Measurements from ENCODE around the gene PLAU. TPM values are rescaled to one million over a fixed set of nuclear protein-coding genes. Genes with fewer than 3 reads are reported as not detected.
A peak's percentile ranks its signal among the peaks of the same experiment; 100 is the strongest.

Gene PLAU
- total and polyA plus RNA-seq, 10 of the 15 experiments (the other 5 are each of a cell fraction or from before 2014, with no cell fraction given) = 2.5 to 20.9 (median 11.5) TPM

GRCh38 chr10:73956476-73957359, 45.8 kb downstream of the PLAU start (continued):
- TF ChIP-seq JUNB (IDR thresholded peaks at IDR 0.05) (peak; percentile 73), SMARCA5 (IDR thresholded peaks at IDR 0.05) (0 out of 2 replicates have a peak, but pooled peaks have one; percentile 56), FOXK2 (IDR thresholded peaks at IDR 0.05) (no peak), POLR2AphosphoS2 (IDR thresholded peaks at IDR 0.05; ENCODE audit: low read depth, low read length) (no peak), ELK1 (IDR thresholded peaks at IDR 0.05; ENCODE audit: low read depth, low read length) (no peak), POLR2A (IDR thresholded peaks at IDR 0.05; ENCODE audit: low read depth, low read length) (no peak), SRF (IDR thresholded peaks at IDR 0.05; ENCODE audit: low read depth in 2 of 2, low read length in 2 of 2) (peak in 1 of 2 experiments; percentile 76; a peak in 1 of 4 replicates), RBBP5 (conservative IDR thresholded peaks at IDR 0.05) (0 out of 2 replicates have a peak, but pooled peaks have one; percentile 58), E2F8 (IDR thresholded peaks at IDR 0.05; ENCODE audit: low read depth, partially characterized antibody) (no peak), BMI1 (IDR thresholded peaks at IDR 0.05; ENCODE audit: borderline replicate concordance) (peak; percentile 35; the same call in 1 of the 2 replicates), IKZF2 (IDR thresholded peaks at IDR 0.05) (peak; percentile 98 to 99), USF1 (IDR thresholded peaks at IDR 0.05; ENCODE audit: borderline replicate concordance, extremely low read length, insufficient read depth, low read depth, low read length) (no peak), PAX5 (IDR thresholded peaks at IDR 0.05; ENCODE audit: borderline replicate concordance, low read depth, low read length) (peak; percentile 54; the same call in 1 of the 2 replicates), CREM (IDR thresholded peaks at IDR 0.05; ENCODE audit: low read depth) (peak; percentile 79)
- TF ChIP-seq, protein P1, sequence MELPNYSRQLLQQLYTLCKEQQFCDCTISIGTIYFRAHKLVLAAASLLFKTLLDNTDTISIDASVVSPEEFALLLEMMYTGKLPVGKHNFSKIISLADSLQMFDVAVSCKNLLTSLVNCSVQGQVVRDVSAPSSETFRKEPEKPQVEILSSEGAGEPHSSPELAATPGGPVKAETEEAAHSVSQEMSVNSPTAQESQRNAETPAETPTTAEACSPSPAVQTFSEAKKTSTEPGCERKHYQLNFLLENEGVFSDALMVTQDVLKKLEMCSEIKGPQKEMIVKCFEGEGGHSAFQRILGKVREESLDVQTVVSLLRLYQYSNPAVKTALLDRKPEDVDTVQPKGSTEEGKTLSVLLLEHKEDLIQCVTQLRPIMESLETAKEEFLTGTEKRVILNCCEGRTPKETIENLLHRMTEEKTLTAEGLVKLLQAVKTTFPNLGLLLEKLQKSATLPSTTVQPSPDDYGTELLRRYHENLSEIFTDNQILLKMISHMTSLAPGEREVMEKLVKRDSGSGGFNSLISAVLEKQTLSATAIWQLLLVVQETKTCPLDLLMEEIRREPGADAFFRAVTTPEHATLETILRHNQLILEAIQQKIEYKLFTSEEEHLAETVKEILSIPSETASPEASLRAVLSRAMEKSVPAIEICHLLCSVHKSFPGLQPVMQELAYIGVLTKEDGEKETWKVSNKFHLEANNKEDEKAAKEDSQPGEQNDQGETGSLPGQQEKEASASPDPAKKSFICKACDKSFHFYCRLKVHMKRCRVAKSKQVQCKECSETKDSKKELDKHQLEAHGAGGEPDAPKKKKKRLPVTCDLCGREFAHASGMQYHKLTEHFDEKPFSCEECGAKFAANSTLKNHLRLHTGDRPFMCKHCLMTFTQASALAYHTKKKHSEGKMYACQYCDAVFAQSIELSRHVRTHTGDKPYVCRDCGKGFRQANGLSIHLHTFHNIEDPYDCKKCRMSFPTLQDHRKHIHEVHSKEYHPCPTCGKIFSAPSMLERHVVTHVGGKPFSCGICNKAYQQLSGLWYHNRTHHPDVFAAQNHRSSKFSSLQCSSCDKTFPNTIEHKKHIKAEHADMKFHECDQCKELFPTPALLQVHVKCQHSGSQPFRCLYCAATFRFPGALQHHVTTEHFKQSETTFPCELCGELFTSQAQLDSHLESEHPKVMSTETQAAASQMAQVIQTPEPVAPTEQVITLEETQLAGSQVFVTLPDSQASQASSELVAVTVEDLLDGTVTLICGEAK (IDR thresholded peaks at IDR 0.05; ENCODE audit: borderline replicate concordance) = no peak; the same call in 1 of the 2 replicates
- TF ChIP-seq, protein P2, sequence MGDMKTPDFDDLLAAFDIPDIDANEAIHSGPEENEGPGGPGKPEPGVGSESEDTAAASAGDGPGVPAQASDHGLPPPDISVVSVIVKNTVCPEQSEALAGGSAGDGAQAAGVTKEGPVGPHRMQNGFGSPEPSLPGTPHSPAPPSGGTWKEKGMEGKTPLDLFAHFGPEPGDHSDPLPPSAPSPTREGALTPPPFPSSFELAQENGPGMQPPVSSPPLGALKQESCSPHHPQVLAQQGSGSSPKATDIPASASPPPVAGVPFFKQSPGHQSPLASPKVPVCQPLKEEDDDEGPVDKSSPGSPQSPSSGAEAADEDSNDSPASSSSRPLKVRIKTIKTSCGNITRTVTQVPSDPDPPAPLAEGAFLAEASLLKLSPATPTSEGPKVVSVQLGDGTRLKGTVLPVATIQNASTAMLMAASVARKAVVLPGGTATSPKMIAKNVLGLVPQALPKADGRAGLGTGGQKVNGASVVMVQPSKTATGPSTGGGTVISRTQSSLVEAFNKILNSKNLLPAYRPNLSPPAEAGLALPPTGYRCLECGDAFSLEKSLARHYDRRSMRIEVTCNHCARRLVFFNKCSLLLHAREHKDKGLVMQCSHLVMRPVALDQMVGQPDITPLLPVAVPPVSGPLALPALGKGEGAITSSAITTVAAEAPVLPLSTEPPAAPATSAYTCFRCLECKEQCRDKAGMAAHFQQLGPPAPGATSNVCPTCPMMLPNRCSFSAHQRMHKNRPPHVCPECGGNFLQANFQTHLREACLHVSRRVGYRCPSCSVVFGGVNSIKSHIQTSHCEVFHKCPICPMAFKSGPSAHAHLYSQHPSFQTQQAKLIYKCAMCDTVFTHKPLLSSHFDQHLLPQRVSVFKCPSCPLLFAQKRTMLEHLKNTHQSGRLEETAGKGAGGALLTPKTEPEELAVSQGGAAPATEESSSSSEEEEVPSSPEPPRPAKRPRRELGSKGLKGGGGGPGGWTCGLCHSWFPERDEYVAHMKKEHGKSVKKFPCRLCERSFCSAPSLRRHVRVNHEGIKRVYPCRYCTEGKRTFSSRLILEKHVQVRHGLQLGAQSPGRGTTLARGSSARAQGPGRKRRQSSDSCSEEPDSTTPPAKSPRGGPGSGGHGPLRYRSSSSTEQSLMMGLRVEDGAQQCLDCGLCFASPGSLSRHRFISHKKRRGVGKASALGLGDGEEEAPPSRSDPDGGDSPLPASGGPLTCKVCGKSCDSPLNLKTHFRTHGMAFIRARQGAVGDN (IDR thresholded peaks at IDR 0.05) = no peak

Data from GM12878 (cell line).